ENCODE data around the gene TMIGD1.

The TMIGD1 gene

GRCh38 chr17:30318155-30318554 lies 15.7 kb downstream of the TMIGD1 start:
- DNase-seq: no peak
- H2BK12ac ChIP-seq (ENCODE audit: low read length in 2 of 2): no peak overlapping the region
- H3K27ac ChIP-seq (ENCODE audit: low read length, poor library complexity, severe bottlenecking): no peak overlapping the region
- H2AFZ ChIP-seq (ENCODE audit: low read depth, low read length): no peak overlapping the region
- no peak overlapping the region for H2BK5ac ChIP-seq (ENCODE audit: low read depth, low read length, poor library complexity, severe bottlenecking)
- no peak overlapping the region for H3K4me3 ChIP-seq (ENCODE audit: insufficient read depth in 1 of 2, low read depth in 1 of 2, low read length in 2 of 2)
- no peak overlapping the region for H2AK5ac ChIP-seq (ENCODE audit: low read length, severe bottlenecking)
- H3K18ac ChIP-seq (ENCODE audit: low read depth in 1 of 2, low read length in 2 of 2): no peak overlapping the region
- no peak overlapping the region for H4K91ac ChIP-seq (ENCODE audit: low read length)
- no peak overlapping the region for H2BK120ac ChIP-seq (ENCODE audit: low read depth, low read length)
- 63% methylated on average over 2 of the region's 3 CpGs for WGBS
- H3K4me1 ChIP-seq (ENCODE audit: control insufficient read depth, insufficient read depth, low read depth, low read length): peaks cover 3% of the 10 kb centered on the region
- no peaks in the 10 kb centered on the region for H3K36me3 ChIP-seq (ENCODE audit: control insufficient read depth in 1 of 2, insufficient read depth in 2 of 2, low read depth in 1 of 2, low read length in 2 of 2)
- no peaks in the 10 kb centered on the region for H3K9me3 ChIP-seq (ENCODE audit: control insufficient read depth, low read length)
- no peak overlapping the region for H3K4me2 ChIP-seq (ENCODE audit: low read length, poor library complexity, severe bottlenecking)
- no peak overlapping the region for H3K14ac ChIP-seq (ENCODE audit: low read length in 2 of 2)
- no peak overlapping the region for H4K8ac ChIP-seq (ENCODE audit: low read length)
- no peak overlapping the region for H3K4ac ChIP-seq (ENCODE audit: low read depth in 1 of 2, low read length in 2 of 2)
- no peaks in the 10 kb centered on the region for H3K27me3 ChIP-seq (ENCODE audit: control insufficient read depth in 1 of 2, insufficient read depth in 1 of 2, low read length in 2 of 2)
- no peak overlapping the region for H3K23ac ChIP-seq (ENCODE audit: low read length in 2 of 2)
- H3K9ac ChIP-seq (ENCODE audit: low read length): no peak overlapping the region
- H2BK15ac ChIP-seq (ENCODE audit: low read depth, poor library complexity, severe bottlenecking): no peak overlapping the region
- no peaks in the 10 kb centered on the region for H3K79me1 ChIP-seq (replicated peaks; ENCODE audit: low read length, poor library complexity, severe bottlenecking)

- Histone ChIP-seq H2BK12ac (ENCODE audit: low read length in 2 of 2) (no peak overlapping the region), H3K23ac (ENCODE audit: low read length in 2 of 2) (no peak overlapping the region), H3K36me3 (ENCODE audit: control insufficient read depth in 1 of 2, insufficient read depth in 2 of 2, low read depth in 1 of 2, low read length in 2 of 2) (no peaks in the 10 kb centered on the region), H3K4me3 (ENCODE audit: insufficient read depth in 1 of 2, low read depth in 1 of 2, low read length in 2 of 2) (no peak overlapping the region), H2BK5ac (ENCODE audit: low read depth, low read length, poor library complexity, severe bottlenecking) (no peak overlapping the region), H3K14ac (ENCODE audit: low read length in 2 of 2) (no peak overlapping the region), H2BK15ac (ENCODE audit: low read depth, poor library complexity, severe bottlenecking) (no peak overlapping the region), H3K4me2 (ENCODE audit: low read length, poor library complexity, severe bottlenecking) (no peak overlapping the region), H4K91ac (ENCODE audit: low read length) (no peak overlapping the region), H3K79me1 (replicated peaks; ENCODE audit: low read length, poor library complexity, severe bottlenecking) (no peaks in the 10 kb centered on the region), H3K9ac (ENCODE audit: low read length) (no peak overlapping the region), H3K18ac (ENCODE audit: low read depth in 1 of 2, low read length in 2 of 2) (no peak overlapping the region), H3K27me3 (ENCODE audit: control insufficient read depth in 1 of 2, insufficient read depth in 1 of 2, low read length in 2 of 2) (no peaks in the 10 kb centered on the region), H2BK120ac (ENCODE audit: low read depth, low read length) (no peak overlapping the region), H2AFZ (ENCODE audit: low read depth, low read length) (no peak overlapping the region), H3K9me3 (ENCODE audit: control insufficient read depth, low read length) (no peaks in the 10 kb centered on the region), H3K4me1 (ENCODE audit: control insufficient read depth, insufficient read depth, low read depth, low read length) (no peaks in the 10 kb centered on the region), H3K4ac (ENCODE audit: low read depth in 1 of 2, low read length in 2 of 2) (no peak overlapping the region), H2AK5ac (ENCODE audit: low read length, severe bottlenecking) (no peak overlapping the region), H4K8ac (ENCODE audit: low read length) (no peak overlapping the region), H3K27ac (ENCODE audit: low read length, poor library complexity, severe bottlenecking) (no peak overlapping the region)
- DNase-seq: no peak
- WGBS: 100% methylated on average over 1 of the region's 1 CpG
These were observed 17.1 kb downstream of the TMIGD1 start for GRCh38 chr17:30316736-30317135.

GRCh38 chr17:30315106-30315505 lies 18.8 kb downstream of the TMIGD1 start:
- Histone ChIP-seq H3K9ac (ENCODE audit: low read length) (no peak overlapping the region), H3K18ac (ENCODE audit: low read depth in 1 of 2, low read length in 2 of 2) (no peak overlapping the region), H2BK120ac (ENCODE audit: low read depth, low read length) (no peak overlapping the region), H2BK5ac (ENCODE audit: low read depth, low read length, poor library complexity, severe bottlenecking) (no peak overlapping the region), H3K27me3 (ENCODE audit: control insufficient read depth in 1 of 2, insufficient read depth in 1 of 2, low read length in 2 of 2) (no peaks in the 10 kb centered on the region), H3K14ac (ENCODE audit: low read length in 2 of 2) (no peak overlapping the region), H3K9me3 (ENCODE audit: control insufficient read depth, low read length) (no peaks in the 10 kb centered on the region), H3K4me1 (ENCODE audit: control insufficient read depth, insufficient read depth, low read depth, low read length) (no peaks in the 10 kb centered on the region), H3K27ac (ENCODE audit: low read length, poor library complexity, severe bottlenecking) (no peak overlapping the region), H2BK15ac (ENCODE audit: low read depth, poor library complexity, severe bottlenecking) (no peak overlapping the region), H4K8ac (ENCODE audit: low read length) (no peak overlapping the region), H2BK12ac (ENCODE audit: low read length in 2 of 2) (no peak overlapping the region), H4K91ac (ENCODE audit: low read length) (no peak overlapping the region), H3K4ac (ENCODE audit: low read depth in 1 of 2, low read length in 2 of 2) (no peak overlapping the region), H3K36me3 (ENCODE audit: control insufficient read depth in 1 of 2, insufficient read depth in 2 of 2, low read depth in 1 of 2, low read length in 2 of 2) (no peaks in the 10 kb centered on the region), H2AFZ (ENCODE audit: low read depth, low read length) (no peak overlapping the region), H3K79me1 (replicated peaks; ENCODE audit: low read length, poor library complexity, severe bottlenecking) (no peaks in the 10 kb centered on the region), H3K23ac (ENCODE audit: low read length in 2 of 2) (no peak overlapping the region), H3K4me3 (ENCODE audit: insufficient read depth in 1 of 2, low read depth in 1 of 2, low read length in 2 of 2) (no peak overlapping the region), H3K4me2 (ENCODE audit: low read length, poor library complexity, severe bottlenecking) (no peak overlapping the region), H2AK5ac (ENCODE audit: low read length, severe bottlenecking) (no peak overlapping the region)
- WGBS: 100% methylated on average over 2 of the region's 2 CpGs
- DNase-seq: no peak

- WGBS: 87% methylated on average over 1 of the region's 1 CpG
These were observed 19.4 kb downstream of the TMIGD1 start for GRCh38 chr17:30314474-30314873.

More at GRCh38 chr17:30314474-30314873, 19.4 kb downstream of the TMIGD1 start:
- Histone ChIP-seq H3K27me3 (ENCODE audit: control insufficient read depth in 1 of 2, insufficient read depth in 1 of 2, low read length in 2 of 2) (no peaks in the 10 kb centered on the region), H2BK12ac (ENCODE audit: low read length in 2 of 2) (no peak overlapping the region), H2AFZ (ENCODE audit: low read depth, low read length) (no peak overlapping the region), H3K9ac (ENCODE audit: low read length) (no peak overlapping the region), H3K4me2 (ENCODE audit: low read length, poor library complexity, severe bottlenecking) (no peak overlapping the region), H3K4ac (ENCODE audit: low read depth in 1 of 2, low read length in 2 of 2) (no peak overlapping the region), H3K23ac (ENCODE audit: low read length in 2 of 2) (no peak overlapping the region), H3K36me3 (ENCODE audit: control insufficient read depth in 1 of 2, insufficient read depth in 2 of 2, low read depth in 1 of 2, low read length in 2 of 2) (no peaks in the 10 kb centered on the region), H3K4me3 (ENCODE audit: insufficient read depth in 1 of 2, low read depth in 1 of 2, low read length in 2 of 2) (no peak overlapping the region), H4K8ac (ENCODE audit: low read length) (no peak overlapping the region), H2BK5ac (ENCODE audit: low read depth, low read length, poor library complexity, severe bottlenecking) (no peak overlapping the region), H2AK5ac (ENCODE audit: low read length, severe bottlenecking) (no peak overlapping the region), H2BK120ac (ENCODE audit: low read depth, low read length) (no peak overlapping the region), H3K27ac (ENCODE audit: low read length, poor library complexity, severe bottlenecking) (no peak overlapping the region), H2BK15ac (ENCODE audit: low read depth, poor library complexity, severe bottlenecking) (no peak overlapping the region), H4K91ac (ENCODE audit: low read length) (no peak overlapping the region), H3K79me1 (replicated peaks; ENCODE audit: low read length, poor library complexity, severe bottlenecking) (no peaks in the 10 kb centered on the region), H3K14ac (ENCODE audit: low read length in 2 of 2) (no peak overlapping the region), H3K4me1 (ENCODE audit: control insufficient read depth, insufficient read depth, low read depth, low read length) (peaks cover 2% of the 10 kb centered on the region), H3K9me3 (ENCODE audit: control insufficient read depth, low read length) (no peaks in the 10 kb centered on the region), H3K18ac (ENCODE audit: low read depth in 1 of 2, low read length in 2 of 2) (no peak overlapping the region)
- no peak for DNase-seq

All from mesenchymal stem cell (in vitro differentiated cells and primary cell).